Parietal lobe (tissue), 2 donors: ENCODE results near the gene WWOX. TPM values are rescaled to one million over a fixed set of nuclear protein-coding genes. Genes with fewer than 3 reads are reported as not detected.

ENCODE experiments used
- small RNA-seq: library from RNA; depleted of rRNA; stranded (forward); fragments of <200 nt; gene quantifications from one replicate; pipeline ENCODE3, GENCODE V24; 2014; ENCODE audit warnings: low replicate concordance
- total RNA-seq: library from RNA; depleted of rRNA; stranded (reverse); fragments of >200 nt; gene quantifications from one replicate; pipeline ENCODE4 v1.2.3, GENCODE V29; 2014

Gene WWOX
- 31.9 TPM for total RNA-seq

DNA sequence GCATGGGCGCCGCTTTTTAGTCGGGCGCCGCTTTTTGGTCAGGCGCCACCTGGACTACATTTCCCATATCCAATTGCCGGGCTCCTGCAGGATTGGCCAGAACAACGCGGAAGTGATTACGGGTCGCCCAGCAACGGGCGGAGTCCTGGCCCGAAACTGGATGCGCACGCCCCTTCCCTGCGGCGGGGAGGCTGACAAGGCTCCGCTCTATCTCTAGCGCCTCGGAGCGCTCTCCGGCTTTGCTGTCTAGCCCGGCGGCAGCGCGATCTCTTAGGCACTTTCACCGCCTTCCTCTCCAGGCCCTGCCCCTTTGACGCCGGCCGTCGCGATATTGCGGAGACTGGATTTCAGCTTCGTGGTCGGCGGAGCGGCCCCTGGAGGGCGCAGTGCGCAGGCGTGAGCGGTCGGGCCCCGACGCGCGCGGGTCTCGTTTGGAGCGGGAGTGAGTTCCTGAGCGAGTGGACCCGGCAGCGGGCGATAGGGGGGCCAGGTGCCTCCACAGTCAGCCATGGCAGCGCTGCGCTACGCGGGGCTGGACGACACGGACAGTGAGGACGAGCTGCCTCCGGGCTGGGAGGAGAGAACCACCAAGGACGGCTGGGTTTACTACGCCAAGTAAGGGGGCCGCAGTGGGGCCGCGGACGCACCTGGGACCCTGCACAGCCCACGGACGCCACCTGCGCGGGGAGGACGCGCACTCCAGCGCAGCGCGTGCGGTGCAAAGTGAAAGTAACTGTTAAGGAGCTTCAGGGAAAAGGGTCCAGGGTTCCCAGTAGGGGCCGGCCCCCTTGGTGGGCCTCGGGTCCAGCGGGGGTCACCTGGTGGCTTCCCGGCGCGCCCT lies at the start of gene WWOX:
Gene WWOX (plus strand): TSS at position 384 of the 841 bp plus-strand sequence.

Small RNA genes within 50 kb of the gene (small RNA-seq; reads per million reads assigned to genes)
- not detected for gene AC027279.3

Other genes starting within 250 kb of the WWOX start
- not detected for gene CLEC3A, start 77.1 kb upstream of the WWOX start, total RNA-seq